GM19467 (cell line): ENCODE results near the gene IGFN1.

Source experiments
- ATAC-seq: cut with Tn5 transposase; IDR thresholded peaks from one replicate; pipeline ENCODE4 v1.9.1; 2021; ENCODE audit warnings: mild to moderate bottlenecking, moderate library complexity; ENCODE audit not compliant: unreplicated experiment

Gene IGFN1

GRCh38 chr1:201190624-201191051, at the start of gene IGFN1:
Gene IGFN1 (plus strand): TSS chr1:201190824. CDS start chr1:201193294, 2,470 bp downstream.
- no peak for ATAC-seq

GRCh38 chr1:201140941-201141260, 49.7 kb upstream of the IGFN1 start:
- no peak for ATAC-seq

GRCh38 chr1:201141418-201141817, 49.2 kb upstream of the IGFN1 start:
- ATAC-seq: no peak

GRCh38 chr1:201142011-201142848, 48.4 kb upstream of the IGFN1 start:
- no peak for ATAC-seq

GRCh38 chr1:201142849-201143725, 47.5 kb upstream of the IGFN1 start:
- no peak for ATAC-seq

- no peak for ATAC-seq
Observed at GRCh38 chr1:201143726-201144635, 46.6 kb upstream of the IGFN1 start.

GRCh38 chr1:201144701-201145100, 45.9 kb upstream of the IGFN1 start:
- ATAC-seq: no peak

- ATAC-seq: no peak
Observed at GRCh38 chr1:201145132-201145531, 45.5 kb upstream of the IGFN1 start.

GRCh38 chr1:201145816-201146215, 44.8 kb upstream of the IGFN1 start:
- no peak for ATAC-seq

GRCh38 chr1:201146626-201147390, 43.8 kb upstream of the IGFN1 start:
- ATAC-seq: no peak

GRCh38 chr1:201147396-201148015, 43.1 kb upstream of the IGFN1 start:
- no peak for ATAC-seq

GRCh38 chr1:201149400-201149799, 41.2 kb upstream of the IGFN1 start:
- ATAC-seq: no peak

GRCh38 chr1:201153474-201154388, 36.9 kb upstream of the IGFN1 start:
- peak; percentile 57 for ATAC-seq

GRCh38 chr1:201154389-201155165, 36.0 kb upstream of the IGFN1 start, which contains the start of gene TMEM9:
Gene TMEM9 (minus strand): TSS chr1:201154474. CDS start chr1:201153923, 551 bp downstream.
- ATAC-seq: peak; percentile 97

- no peak for ATAC-seq
Observed at GRCh38 chr1:201155354-201155753, 35.3 kb upstream of the IGFN1 start.

GRCh38 chr1:201156346-201156745, 34.3 kb upstream of the IGFN1 start:
- no peak for ATAC-seq

- no peak for ATAC-seq
Observed at GRCh38 chr1:201156819-201157218, 33.8 kb upstream of the IGFN1 start.

- ATAC-seq: no peak
Observed at GRCh38 chr1:201157949-201158348, 32.7 kb upstream of the IGFN1 start.
